GM12892 (cell line): Measurements from ENCODE around the gene MARK3.

Source experiments
- POLR2A ChIP-seq: IDR thresholded peaks from 2 replicates; pipeline ENCODE4 v1.6.1; 2011; ENCODE audit warnings: low read depth, low read length, control low read depth
- POLR2AphosphoS5 ChIP-seq: IDR thresholded peaks from 2 replicates; pipeline ENCODE4 v1.6.1; 2011; ENCODE audit warnings: low read depth, low read length, control low read depth
- TAF1 ChIP-seq: IDR thresholded peaks from 2 replicates; pipeline ENCODE4 v1.6.1; 2011; ENCODE audit warnings: low read depth, mild to moderate bottlenecking, control low read depth, low read length, borderline replicate concordance

GRCh38 chr14:103544388-103545218 is 159.4 kb downstream of the MARK3 start:
- no peak for TF ChIP-seq TAF1
- TF ChIP-seq POLR2A, result no peak
- TF ChIP-seq POLR2AphosphoS5, result no peak
